ENCODE results near the gene CSNK2B.
"Not testable (repeated sequence)": the region's sequence is repeated elsewhere in the genome, so short reads cannot be mapped to it uniquely, and the experiment has no call there.

Gene CSNK2B

DNA sequence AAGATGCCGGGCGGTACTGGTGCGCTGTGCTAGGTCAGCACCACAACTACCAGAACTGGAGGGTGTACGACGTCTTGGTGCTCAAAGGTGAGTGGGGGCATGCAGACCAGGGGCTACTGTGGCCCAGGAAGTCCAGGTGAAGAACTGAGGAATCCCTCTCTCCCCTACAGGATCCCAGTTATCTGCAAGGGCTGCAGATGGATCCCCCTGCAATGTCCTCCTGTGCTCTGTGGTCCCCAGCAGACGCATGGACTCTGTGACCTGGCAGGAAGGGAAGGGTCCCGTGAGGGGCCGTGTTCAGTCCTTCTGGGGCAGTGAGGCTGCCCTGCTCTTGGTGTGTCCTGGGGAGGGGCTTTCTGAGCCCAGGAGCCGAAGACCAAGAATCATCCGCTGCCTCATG is 41.8 kb downstream of the CSNK2B start:
- H3K4me3 ChIP-seq (replicated peaks; ENCODE audit: low read depth, low read length) = no peak overlapping the region
- DNase-seq (ENCODE audit: low read depth) = no peak
- TF ChIP-seq CTCF (IDR thresholded peaks at IDR 0.05; ENCODE audit: low read length, missing control alignments) = no peak

DNA sequence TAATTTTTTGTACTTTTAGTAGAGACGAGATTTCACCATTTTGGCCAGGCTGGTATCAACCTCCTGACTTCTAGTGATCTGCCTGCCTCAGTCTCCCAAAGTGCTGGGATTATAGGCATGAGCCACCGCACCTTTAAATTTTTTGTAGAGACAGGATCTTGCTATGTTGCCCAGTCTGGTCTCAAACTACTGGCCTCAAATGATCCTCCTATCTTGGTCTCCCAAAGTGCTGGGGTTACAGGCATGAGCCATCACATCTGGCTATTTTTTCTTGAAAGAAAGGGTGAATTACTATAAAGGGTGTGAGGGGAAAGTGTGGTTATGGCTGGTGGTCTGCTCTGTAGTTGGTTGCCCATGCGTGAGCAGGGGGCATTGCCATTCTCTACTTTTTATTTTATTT is 42.3 kb downstream of the CSNK2B start:
- DNase-seq (ENCODE audit: low read depth) = no peak
- TF ChIP-seq CTCF (IDR thresholded peaks at IDR 0.05; ENCODE audit: low read length, missing control alignments) = no peak
- no peak overlapping the region for H3K4me3 ChIP-seq (replicated peaks; ENCODE audit: low read depth, low read length)

DNA sequence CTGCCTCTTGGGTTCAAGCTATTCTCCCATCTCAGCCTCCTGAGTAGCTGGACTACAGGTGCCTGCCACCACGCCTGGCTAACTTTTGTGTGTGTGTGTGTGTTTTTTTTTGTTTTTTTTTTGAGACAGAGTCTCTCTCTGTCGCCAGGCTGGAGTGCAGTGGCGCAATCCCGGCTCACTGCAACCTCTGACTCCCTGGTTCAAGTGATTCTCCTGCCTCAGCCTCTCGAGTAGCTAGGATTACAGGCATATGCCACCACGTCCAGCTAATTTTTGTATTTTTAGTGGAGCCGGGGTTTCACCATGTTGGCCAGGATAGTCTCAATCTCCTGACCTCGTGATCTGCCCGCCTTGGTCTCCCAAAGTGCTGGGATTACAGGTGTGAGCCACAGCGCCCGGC is 43.3 kb downstream of the CSNK2B start:
- H3K4me3 ChIP-seq (replicated peaks; ENCODE audit: low read depth, low read length); DNase-seq (ENCODE audit: low read depth): not testable (repeated sequence)

DNA sequence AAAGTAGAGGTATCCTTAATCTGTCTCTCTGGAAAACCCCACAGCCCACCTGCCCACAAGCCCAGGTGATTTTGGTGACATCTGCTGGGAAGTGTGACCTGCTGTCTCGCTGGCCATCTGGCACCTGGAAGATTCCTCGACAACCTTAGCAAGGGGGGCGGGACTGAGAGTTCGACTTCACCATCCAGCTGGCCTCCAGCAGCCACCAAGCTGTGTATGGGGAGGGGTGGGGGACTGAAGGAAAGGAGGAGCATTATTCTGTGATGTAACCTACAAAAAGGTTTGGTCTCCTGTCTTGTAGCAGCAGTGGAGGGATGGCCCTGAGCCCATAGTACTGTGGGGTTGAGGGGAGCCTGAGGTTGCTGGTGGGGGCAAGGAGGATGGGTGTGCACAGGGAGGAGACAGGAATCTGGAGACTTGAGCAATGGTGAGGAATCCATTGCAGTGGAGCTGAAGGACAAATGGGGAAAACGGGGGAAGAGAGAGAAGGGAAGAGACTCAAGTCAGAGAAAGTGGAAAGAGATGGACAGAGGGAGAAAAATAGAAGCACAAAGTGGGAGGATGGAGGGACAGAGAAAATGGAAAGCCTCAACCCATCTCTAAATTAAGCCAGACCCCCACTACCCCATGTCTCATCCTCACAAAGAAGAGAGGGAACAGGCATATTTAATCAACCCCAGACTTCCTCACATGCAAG is 44.8 kb downstream of the CSNK2B start:
- no peak overlapping the region for H3K4me3 ChIP-seq (replicated peaks; ENCODE audit: low read depth, low read length)
- TF ChIP-seq CTCF (IDR thresholded peaks at IDR 0.05; ENCODE audit: low read length, missing control alignments) = no peak
- no peak for DNase-seq (ENCODE audit: low read depth)

DNA sequence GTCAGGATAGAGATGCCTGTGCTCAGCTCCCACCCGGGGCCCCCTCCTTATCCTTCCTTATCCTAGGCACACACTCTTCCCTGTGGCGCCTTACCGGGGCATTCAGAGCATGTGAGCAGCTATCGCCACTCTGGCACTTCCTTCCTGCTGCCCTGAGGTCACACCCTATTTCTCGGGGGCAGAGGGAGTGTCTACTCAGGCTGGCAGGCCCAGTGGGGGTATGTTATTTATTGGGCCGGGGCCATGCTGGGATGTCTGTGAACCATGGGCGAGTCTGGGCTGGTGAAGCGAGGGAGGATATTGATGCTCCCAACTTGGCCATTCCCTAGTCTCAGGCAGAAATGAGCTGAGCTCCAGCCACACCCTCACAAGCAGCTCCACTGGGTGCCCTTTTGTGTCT is 45.4 kb downstream of the CSNK2B start:
- DNase-seq (ENCODE audit: low read depth) = no peak
- no peak overlapping the region for H3K4me3 ChIP-seq (replicated peaks; ENCODE audit: low read depth, low read length)
- TF ChIP-seq CTCF (IDR thresholded peaks at IDR 0.05; ENCODE audit: low read length, missing control alignments) = no peak

DNA sequence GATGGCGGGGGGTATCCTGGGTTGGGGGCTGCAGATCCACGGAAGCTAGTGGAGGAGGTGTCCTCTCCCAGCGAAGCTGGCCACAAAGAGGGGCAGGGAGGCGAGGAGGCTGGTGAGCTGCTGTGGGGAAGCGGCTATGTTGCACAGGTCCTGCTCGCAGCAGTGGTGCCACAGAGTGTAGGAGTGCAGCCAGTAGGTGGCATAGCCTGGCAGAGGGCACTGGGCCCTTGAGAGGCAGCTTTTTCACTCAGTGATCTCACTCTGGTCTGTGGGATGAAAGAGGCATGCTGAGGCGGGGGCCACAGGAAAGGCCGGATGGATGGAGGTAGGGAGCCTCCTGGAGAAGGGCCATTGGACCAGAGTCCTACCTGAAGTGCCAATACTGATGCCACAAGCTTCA is 46.4 kb downstream of the CSNK2B start:
- no peak for TF ChIP-seq CTCF (IDR thresholded peaks at IDR 0.05; ENCODE audit: low read length, missing control alignments)
- no peak for DNase-seq (ENCODE audit: low read depth)
- no peak overlapping the region for H3K4me3 ChIP-seq (replicated peaks; ENCODE audit: low read depth, low read length)

DNA sequence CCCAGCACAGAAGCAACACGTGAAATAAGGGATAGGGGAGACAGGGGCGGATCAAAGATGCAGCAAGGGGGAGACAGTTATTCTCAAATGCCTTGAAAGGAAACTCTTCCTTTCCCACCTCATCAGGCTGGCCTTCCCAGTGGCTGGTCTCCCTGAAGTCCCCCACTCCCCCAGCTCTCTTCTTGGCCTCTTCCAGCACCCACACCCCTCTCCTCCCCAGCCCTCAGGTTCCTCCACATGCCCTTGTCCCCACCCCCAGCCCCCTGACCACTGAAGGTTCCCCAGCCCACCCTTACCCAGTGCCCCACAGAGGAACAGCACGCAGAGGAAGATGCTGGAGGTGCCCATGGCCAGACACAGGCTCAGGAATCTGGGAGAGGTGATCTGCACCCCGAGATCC is 47.6 kb downstream of the CSNK2B start:
- no peak overlapping the region for H3K4me3 ChIP-seq (replicated peaks; ENCODE audit: low read depth, low read length)
- TF ChIP-seq CTCF (IDR thresholded peaks at IDR 0.05; ENCODE audit: low read length, missing control alignments) = no peak
- DNase-seq (ENCODE audit: low read depth) = no peak
